Measurements from ENCODE around the gene MTPN.

DNA sequence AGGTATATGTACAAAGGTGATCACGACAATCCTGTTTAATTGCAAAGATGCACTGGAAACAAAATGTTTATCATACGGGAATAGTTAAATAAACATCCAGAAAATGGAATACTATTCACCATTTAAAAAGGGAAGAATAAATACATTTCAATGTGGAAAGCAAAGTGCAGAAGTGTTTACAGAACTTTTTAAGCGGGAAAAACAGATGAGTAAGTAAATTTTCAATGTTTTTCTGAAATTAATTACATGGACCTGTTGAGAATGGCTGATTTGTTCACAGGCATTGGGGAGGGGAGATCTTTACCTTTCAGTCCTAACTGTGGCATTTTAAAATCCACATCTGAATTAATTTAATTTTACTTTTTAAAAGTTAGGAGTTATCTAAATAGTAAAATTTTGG is 7.1 kb downstream of the MTPN start:
- TF ChIP-seq SP1 (IDR thresholded peaks at IDR 0.05) (no peak), ZNF384 (IDR thresholded peaks at IDR 0.05) (no peak), TARDBP (IDR thresholded peaks at IDR 0.05) (no peak), BHLHE40 (IDR thresholded peaks at IDR 0.05; ENCODE audit: borderline replicate concordance) (no peak)
